Measurements from ENCODE around the gene PCDHGC3.
"Not testable (repeated sequence)": the region's sequence is repeated elsewhere in the genome, so short reads cannot be mapped to it uniquely, and the experiment has no call there.

PCDHGC3 gene

GRCh38 chr5:141475625-141476131 lies at the start of gene PCDHGC3:
PCDHGC3 (plus strand) TSS chr5:141475966; CDS start chr5:141476117, 151 bp downstream.
- peak; percentile 87 for DNase-seq

- no peak for DNase-seq
These were observed 47.9 kb upstream of the PCDHGC3 start for GRCh38 chr5:141427783-141428426.

DNA sequence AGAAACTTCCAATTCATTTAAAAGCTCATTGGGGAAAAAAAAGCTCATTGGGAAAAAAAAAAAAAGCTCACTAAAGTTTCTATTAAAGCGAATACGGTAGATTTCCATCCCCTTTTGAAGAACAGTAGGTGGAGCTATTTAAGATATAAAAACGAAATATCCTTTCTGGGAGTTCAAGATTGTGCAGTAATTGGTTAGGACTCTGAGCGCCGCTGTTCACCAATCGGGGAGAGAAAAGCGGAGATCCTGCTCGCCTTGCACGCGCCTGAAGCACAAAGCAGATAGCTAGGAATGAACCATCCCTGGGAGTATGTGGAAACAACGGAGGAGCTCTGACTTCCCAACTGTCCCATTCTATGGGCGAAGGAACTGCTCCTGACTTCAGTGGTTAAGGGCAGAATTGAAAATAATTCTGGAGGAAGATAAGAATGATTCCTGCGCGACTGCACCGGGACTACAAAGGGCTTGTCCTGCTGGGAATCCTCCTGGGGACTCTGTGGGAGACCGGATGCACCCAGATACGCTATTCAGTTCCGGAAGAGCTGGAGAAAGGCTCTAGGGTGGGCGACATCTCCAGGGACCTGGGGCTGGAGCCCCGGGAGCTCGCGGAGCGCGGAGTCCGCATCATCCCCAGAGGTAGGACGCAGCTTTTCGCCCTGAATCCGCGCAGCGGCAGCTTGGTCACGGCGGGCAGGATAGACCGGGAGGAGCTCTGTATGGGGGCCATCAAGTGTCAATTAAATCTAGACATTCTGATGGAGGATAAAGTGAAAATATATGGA lies 45.2 kb upstream of the PCDHGC3 start, which contains the start of gene PCDHGA12:
Gene PCDHGA12, plus strand, starts transcription at position 176 of the 782 bp plus-strand sequence. Its CDS starts 253 bp downstream, at position 429.
- no peak for DNase-seq

- no peak for DNase-seq
These were observed 44.5 kb upstream of the PCDHGC3 start for GRCh38 chr5:141431286-141431685.

- DNase-seq = not testable (repeated sequence)
These were observed 43.5 kb upstream of the PCDHGC3 start for GRCh38 chr5:141432308-141432707.

GRCh38 chr5:141432726-141433125 lies 43.0 kb upstream of the PCDHGC3 start:
- DNase-seq = not testable (repeated sequence)

DNA sequence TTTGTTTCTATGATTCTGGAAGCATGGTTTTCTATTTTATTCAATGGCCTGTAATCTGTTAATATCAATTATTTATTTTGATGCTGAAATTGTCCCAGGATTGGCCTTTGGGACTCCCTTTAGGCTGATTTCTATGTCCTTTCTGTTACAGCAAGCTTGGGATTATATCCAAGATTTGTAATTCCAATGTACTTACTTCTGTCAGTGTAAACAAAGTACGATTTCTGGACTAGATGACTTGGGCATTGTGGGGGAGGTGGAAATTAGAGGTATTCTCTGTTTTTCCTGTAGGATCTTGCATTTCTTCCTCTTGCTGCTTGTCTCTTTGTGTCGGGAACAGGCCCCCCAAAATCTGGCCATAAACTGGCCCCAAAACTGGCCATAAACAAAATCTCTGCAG lies 41.8 kb upstream of the PCDHGC3 start:
- no peak for DNase-seq

DNA sequence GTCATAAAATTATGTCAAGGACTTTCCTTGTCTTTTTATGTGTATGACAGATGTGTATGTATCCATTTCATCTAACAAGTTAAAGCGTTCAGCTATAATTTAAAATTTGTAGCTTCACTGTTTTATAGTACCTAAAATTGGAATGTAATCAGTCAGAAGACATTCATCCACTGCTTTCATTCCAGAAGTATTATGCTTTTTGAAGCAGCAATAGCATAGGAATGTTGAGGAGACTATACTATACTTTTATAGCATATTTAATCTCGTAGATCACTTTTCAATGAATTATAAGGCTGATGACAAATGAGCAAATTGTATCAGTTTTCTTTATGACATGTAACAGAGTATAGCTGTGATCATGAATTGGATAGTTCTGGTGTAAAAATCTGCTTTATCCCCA lies 38.5 kb upstream of the PCDHGC3 start:
- no peak for DNase-seq

DNA sequence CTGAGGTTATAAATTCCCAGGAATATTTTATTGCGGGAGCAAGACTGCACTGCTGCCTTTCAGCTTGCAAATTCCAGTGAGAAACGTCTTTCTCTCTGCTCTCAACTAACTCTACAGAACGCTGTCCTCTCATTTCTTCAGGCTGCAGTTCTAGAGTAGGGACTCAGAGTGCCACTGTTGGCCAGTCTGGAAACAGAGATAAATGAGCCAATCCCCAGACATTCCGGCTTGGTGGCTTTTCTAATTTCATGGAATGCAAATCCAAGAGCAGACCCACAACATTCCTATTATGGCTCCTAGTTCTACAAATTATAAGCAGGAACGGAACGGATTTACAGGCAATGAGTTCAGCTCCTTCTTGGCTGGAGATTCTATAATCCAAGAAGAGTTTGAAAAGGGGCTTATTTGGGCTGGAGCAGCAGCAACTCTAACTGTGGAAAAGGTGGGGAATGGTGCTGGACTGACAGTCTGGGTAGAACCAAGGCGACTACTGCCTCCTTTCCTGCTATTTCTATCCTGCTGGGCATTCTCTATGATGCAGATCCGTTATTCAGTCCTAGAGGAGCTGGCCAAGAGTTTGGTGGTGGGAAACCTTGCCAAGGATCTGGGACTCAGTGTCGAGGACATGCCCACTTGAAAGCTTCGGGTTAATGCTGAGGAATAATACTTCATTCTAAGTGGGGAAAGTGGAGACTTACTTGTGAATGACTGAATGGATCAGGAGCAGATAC lies 36.2 kb upstream of the PCDHGC3 start:
- no peak for DNase-seq

- no peak for DNase-seq
These were observed 35.4 kb upstream of the PCDHGC3 start for GRCh38 chr5:141440341-141440740.

DNA sequence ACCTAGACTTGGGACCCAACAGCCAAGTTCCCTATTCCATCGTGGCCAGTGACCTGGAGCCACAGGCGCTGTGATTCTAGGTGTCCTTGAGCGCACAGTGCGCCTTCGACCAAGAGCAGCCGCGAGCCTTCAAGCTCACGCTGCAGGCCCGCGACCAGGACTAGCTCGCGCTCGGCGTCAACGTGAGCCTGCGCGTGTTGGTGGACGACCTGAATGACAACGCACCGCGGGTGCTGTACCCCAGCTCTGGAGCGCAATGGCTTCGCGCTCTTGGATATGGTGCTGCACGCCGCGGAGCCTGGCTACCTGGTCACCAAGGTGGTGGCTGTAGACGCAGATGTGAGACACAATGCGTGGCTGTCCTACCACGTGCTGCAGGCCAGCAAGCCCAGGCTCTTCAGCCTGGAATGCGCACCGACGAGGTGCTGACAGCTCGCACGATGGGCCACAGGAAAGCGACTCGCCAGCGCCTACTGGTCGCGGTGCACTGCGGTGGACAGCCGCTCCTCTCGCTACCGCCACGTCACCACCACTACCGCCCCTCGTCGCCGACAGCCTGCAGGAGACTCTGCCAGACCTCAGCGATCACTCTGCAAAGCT lies 34.1 kb upstream of the PCDHGC3 start:
- DNase-seq = no peak

DNA sequence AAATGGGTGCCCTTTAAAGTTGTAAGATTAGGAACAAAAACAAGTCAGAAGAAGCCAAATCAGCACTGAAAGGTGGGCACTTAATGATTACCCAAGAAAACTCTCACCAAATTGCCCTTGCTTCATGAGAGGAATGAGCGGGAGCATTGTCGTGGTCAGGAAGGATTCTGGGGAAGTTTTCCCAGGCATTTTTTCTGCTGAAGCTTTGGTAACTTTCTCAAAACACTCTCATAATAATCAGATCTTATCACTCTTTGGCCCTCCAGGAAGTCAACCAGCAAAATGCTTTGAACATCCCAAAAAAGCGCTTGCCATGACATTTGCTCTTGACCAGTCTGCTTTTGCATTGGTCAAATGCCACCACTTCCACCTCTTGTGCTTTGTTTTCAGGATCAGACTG lies 10.4 kb upstream of the PCDHGC3 start:
- no peak for DNase-seq

DNA sequence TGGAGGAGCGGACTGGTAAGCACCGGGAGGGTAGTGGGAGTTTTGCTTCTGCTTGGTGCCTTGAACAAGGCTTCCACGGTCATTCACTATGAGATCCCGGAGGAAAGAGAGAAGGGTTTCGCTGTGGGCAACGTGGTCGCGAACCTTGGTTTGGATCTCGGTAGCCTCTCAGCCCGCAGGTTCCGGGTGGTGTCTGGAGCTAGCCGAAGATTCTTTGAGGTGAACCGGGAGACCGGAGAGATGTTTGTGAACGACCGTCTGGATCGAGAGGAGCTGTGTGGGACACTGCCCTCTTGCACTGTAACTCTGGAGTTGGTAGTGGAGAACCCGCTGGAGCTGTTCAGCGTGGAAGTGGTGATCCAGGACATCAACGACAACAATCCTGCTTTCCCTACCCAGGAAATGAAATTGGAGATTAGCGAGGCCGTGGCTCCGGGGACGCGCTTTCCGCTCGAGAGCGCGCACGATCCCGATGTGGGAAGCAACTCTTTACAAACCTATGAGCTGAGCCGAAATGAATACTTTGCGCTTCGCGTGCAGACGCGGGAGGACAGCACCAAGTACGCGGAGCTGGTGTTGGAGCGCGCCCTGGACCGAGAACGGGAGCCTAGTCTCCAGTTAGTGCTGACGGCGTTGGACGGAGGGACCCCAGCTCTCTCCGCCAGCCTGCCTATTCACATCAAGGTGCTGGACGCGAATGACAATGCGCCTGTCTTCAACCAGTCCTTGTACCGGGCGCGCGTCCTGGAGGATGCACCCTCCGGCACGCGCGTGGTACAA lies 556 bp downstream of the PCDHGC3 start:
- DNase-seq = peak; percentile 19

DNA sequence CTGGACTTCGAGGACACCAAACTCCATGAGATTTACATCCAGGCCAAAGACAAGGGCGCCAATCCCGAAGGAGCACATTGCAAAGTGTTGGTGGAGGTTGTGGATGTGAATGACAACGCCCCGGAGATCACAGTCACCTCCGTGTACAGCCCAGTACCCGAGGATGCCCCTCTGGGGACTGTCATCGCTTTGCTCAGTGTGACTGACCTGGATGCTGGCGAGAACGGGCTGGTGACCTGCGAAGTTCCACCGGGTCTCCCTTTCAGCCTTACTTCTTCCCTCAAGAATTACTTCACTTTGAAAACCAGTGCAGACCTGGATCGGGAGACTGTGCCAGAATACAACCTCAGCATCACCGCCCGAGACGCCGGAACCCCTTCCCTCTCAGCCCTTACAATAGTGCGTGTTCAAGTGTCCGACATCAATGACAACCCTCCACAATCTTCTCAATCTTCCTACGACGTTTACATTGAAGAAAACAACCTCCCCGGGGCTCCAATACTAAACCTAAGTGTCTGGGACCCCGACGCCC lies 1.3 kb downstream of the PCDHGC3 start:
- DNase-seq = no peak

DNA sequence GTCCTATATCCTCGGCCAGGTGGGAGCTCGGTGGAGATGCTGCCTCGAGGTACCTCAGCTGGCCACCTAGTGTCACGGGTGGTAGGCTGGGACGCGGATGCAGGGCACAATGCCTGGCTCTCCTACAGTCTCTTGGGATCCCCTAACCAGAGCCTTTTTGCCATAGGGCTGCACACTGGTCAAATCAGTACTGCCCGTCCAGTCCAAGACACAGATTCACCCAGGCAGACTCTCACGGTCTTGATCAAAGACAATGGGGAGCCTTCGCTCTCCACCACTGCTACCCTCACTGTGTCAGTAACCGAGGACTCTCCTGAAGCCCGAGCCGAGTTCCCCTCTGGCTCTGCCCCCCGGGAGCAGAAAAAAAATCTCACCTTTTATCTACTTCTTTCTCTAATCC lies 2.0 kb downstream of the PCDHGC3 start:
- no peak for DNase-seq

GRCh38 chr5:141478321-141478945 lies 2.7 kb downstream of the PCDHGC3 start:
- DNase-seq = no peak

DNA sequence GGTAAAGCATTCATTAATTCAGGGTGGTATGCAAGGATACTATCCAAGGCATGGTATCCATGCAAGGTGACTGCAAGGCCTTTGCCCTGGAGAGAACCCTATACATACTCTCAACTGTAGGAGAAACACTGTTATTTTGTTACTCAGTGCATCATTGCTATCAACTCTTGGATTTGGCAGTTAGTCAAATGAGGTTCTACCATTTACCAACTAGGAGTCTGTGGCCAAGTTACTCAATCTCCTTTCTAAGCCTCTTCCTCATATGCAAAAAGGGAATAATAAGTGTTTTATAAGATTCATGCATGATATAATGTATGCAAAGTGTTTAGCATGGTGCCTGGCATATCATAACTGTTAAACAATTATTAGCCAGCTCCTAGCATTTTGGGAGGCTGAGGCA lies 4.0 kb downstream of the PCDHGC3 start:
- no peak for DNase-seq

DNA sequence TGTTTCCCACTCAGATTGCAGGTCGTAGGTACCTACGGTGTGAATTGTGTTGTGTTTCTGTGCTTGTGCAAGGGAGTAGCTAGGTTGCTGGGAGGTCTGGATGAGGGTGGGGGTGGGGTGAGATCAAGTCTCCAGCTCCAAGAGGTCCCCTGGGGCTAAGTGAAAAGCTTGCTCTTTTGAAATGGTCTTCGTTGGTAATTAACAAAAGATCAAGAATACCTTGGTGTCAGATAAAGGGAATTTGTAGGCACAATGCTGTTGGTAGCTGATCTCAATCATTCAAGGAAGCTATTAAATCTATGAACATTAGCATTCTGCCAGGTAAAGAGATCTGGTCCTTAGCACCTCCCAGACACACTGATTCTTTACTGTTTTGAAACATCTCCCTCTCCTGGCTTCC lies 8.1 kb downstream of the PCDHGC3 start:
- no peak for DNase-seq

DNA sequence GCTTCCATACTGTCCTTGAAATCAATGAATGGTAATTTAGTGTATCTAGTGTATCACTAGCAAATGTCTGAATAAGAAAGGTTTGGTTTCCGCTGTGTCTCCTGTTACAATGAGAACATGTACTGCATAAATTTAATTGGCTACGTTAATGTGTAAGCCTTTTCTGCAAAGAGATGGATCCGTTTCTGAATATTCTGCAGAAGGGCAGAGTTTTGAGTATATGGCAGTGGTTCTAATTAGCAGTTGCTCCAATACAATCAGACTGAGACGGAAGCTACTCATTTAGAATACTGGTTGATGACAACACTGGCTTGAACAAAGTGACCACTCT lies 8.5 kb downstream of the PCDHGC3 start:
- DNase-seq = no peak

GRCh38 chr5:141484641-141485311 lies 9.0 kb downstream of the PCDHGC3 start, which contains the start of gene PCDHGC4:
PCDHGC4 (plus strand) TSS chr5:141485030; CDS start chr5:141485174, 144 bp downstream.
- no peak for DNase-seq

Measured in NCI-H2171 treated with DMSO at 0.1 percent for 48 hours (cell line).